Left ventricle myocardium superior (tissue), 1 donor: Measurements from ENCODE around the gene HMOX2. TPM values are rescaled to one million over a fixed set of nuclear protein-coding genes. Genes with fewer than 3 reads are reported as not detected.

ENCODE experiments used
- ATAC-seq: fragments of 200-7000 bp; cut with Tn5 transposase; one replicate; pipeline ENCODE4 v1.9.1; 2020; ENCODE audit warnings: mild to moderate bottlenecking, moderate library complexity
- DNase-seq: peaks from one replicate; pipeline ENCODE4 v3.0.0-alpha.2; 2020
- intact Hi-C: fragments of 100-400 bp; cut with micrococcal nuclease; formaldehyde crosslinking; loops from one replicate; pipeline ENCODE4 v1.11.0; 2022
- long read RNA-seq: library from polyadenylated mRNA; unstranded; transcript quantifications from one replicate; pipeline ENCODE4 v2.0.0, GENCODE V29; 2021
- total RNA-seq: library from RNA; stranded (reverse); fragmentation: NEBNext Ultra II Directional; extraction: Animal tissue kit (Norgen Biotek cat#: 25700); gene quantifications from one replicate; pipeline ENCODE4 v1.2.1, GENCODE V29; 2021
- donor health status: DM: no; HTN: yes; CAD: no; lungs with severe emphysema.

Gene HMOX2
- 121 TPM for total RNA-seq
- long read RNA-seq, transcript HMOX2-205 (7 exons, 1,797 nt), result minor isoform, 15 of 333 reads
- long read RNA-seq, transcript HMOX2-208 (6 exons, 2,147 nt), result major isoform, 280 of 333 reads
- long read RNA-seq, partial matches to known transcripts, result 11 of 333 reads
- long read RNA-seq, other reads (novel, unspliced or antisense), result 23 of 333 reads

- peak; percentile 96 for DNase-seq
- ATAC-seq, result peak; percentile 96
- intact Hi-C loops, result no loop called here
Measured at GRCh38 chr16:4475880-4476788, at the start of gene HMOX2. Gene HMOX2 (plus strand): TSS chr16:4476398. CDS start chr16:4505525, 29,127 bp downstream.

GRCh38 chr16:4426722-4427372 is 49.4 kb upstream of the HMOX2 start:
- intact Hi-C loops, result no loop called here
- no peak for DNase-seq
- no peak for ATAC-seq

DNA sequence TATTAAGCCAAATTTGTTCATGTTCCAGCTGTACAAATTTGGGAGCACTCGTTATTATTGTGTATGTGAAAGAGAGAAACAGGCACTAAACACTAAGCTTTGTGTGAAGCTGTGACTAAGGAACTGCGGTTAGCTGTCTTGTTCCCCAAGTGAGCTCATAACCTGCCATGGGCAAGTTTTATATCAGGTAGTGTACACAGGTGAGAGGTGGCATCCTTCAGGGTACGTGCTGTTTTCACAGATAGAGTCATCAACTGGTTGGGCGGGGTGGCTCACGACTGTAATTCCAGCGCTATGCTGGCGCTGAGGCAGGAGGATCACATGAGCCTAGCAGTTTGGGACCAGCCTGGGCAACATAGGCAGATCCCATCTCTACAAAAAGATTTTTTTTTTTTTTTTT is 47.7 kb upstream of the HMOX2 start:
- intact Hi-C loops, result no loop called here
- no peak for ATAC-seq
- DNase-seq, result no peak

DNA sequence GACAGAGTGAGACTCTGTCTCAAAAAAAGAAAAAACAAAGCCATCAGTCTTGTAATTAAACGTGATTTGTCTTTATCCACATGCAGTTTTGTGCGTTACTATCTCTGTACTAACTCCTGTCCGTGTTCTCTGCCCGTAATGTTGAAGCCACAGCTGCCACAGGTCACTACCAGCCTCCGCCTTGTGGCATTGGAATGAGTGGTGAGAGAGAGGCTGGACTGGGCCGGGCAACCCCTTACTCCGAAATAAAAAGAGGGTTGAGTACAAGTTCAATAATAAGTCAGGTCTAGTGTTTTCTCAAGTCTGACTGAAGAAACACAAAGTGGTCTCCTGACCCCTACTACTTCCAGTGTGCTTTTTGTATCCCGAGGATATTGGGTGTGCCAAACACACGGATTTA is 45.2 kb upstream of the HMOX2 start:
- ATAC-seq (no peak), DNase-seq (no peak)
- intact Hi-C loops, result no loop called here

GRCh38 chr16:4433228-4433627 is 43.0 kb upstream of the HMOX2 start:
- ATAC-seq (no peak), DNase-seq (no peak)
- intact Hi-C loops, result no loop called here

GRCh38 chr16:4433914-4434787 is 42.0 kb upstream of the HMOX2 start:
- DNase-seq (no peak), ATAC-seq (no peak)
- intact Hi-C loops, result no loop called here

DNA sequence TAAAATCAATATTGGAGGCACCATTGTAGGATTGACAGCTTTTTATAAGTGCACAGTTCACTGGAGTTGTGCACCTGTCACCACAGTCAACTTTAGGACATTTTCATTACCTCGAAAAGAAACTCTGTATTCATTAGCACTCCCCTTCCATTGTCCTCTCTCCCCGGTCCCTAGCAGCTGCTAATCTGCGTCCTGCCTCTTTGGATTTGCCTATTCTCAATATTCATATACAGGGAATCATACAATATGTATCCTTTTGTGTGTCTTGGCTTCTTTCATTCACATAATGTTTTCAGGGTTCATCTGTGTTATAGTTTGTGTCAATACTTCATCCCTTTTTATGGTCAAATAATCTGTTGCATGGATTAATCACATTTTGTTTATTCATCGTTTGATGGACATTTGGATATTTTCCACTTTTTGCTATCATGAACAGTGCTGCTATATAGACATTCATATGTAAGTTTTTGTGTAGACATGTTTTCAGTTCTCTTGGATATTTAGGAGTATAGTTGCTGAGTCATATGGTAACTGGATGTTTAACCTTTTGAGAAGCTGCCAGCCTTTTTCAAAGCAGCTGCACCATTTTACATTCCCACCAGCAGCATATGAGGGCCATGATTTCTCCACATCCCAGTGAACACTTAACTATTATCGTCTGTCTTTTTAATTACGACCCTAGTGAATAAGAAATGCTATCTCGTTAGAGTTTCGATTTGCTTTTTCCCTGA is 40.7 kb upstream of the HMOX2 start:
- no peak for DNase-seq
- no peak for ATAC-seq
- intact Hi-C loops, result no loop called here

DNA sequence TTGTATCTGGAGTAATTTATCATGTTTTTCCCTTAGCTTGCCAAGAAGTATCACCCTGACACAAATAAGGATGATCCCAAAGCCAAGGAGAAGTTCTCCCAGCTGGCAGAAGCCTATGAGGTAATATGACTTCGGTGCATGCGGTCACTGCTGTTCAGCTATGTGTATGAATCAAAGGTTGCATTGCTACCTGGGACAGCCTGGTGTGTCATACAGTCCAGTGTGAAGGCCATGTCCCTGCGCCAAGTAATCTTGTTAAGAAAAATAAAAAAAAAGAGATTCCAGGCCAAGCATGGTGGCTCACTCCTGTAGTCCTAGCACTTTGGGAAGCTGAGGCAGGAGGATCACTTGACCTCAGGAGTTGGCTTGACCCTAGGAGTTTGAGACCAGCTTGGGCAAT is 38.8 kb upstream of the HMOX2 start:
- DNase-seq, result no peak
- intact Hi-C loops, result no loop called here
- ATAC-seq, result no peak

GRCh38 chr16:4442371-4442770 is 33.8 kb upstream of the HMOX2 start:
- intact Hi-C loops, result no loop called here
- DNase-seq (no peak), ATAC-seq (no peak)

DNA sequence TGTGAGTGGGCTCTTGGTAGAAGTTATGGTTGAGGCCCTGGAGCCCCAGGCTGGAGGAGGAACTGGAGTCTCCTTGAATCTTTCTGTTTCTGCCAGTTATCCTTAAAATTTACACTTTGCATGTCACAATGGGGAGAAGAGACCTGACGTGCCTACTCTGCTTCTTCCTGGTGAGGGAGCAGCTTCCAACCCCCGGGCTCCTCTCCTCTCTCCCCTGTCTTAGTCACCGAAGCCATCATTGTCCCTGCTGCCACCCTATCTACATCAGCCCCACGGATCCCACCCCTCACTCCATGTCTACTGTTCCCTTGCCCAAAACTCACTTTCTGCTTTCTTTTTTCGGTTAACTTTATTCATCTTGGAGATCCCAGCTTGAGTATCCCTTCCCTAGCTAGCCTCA is 32.9 kb upstream of the HMOX2 start:
- no peak for ATAC-seq
- intact Hi-C loops, result no loop called here
- no peak for DNase-seq

DNA sequence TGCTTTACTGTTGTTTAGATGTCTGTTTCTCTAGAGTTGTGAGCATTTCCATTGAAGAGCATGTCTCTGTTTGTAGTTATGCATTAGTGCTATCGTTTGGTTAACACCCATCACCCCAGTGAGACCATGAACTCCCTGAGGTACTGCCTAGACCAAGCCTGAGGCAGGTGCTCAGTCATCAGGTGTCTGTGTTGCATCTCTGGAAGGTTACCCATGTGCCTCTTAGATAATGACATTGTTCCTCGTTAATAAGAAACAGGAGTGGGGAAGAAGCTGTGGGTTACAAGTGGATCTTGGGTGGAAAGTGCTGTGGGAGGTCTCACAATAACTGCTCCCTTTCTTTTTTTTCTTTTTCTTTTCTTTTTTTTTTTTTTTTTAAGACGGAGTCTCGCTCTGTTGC is 32.2 kb upstream of the HMOX2 start:
- no peak for DNase-seq
- intact Hi-C loops, result no loop called here
- no peak for ATAC-seq

DNA sequence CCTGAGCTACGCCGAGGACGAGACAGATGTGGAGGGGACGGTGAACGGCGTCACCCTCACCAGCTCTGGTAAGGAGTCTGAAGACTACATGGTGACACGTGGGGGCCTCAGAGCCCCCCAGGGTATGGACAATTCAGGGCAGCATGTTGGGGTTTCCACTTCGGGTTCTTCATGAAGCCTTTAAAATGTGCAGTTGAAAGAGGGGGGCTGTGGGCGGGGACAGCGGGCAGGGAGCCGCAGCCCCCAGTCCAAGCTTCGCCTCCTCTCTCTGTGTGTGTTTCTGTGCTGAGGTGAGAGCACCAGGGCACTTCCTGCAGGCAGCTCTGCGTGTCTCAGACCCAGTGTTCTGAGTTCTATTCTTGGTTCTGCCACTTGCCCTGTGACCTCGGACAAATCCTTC is 25.8 kb upstream of the HMOX2 start:
- no peak for ATAC-seq
- intact Hi-C loops, result no loop called here
- DNase-seq, result no peak

DNA sequence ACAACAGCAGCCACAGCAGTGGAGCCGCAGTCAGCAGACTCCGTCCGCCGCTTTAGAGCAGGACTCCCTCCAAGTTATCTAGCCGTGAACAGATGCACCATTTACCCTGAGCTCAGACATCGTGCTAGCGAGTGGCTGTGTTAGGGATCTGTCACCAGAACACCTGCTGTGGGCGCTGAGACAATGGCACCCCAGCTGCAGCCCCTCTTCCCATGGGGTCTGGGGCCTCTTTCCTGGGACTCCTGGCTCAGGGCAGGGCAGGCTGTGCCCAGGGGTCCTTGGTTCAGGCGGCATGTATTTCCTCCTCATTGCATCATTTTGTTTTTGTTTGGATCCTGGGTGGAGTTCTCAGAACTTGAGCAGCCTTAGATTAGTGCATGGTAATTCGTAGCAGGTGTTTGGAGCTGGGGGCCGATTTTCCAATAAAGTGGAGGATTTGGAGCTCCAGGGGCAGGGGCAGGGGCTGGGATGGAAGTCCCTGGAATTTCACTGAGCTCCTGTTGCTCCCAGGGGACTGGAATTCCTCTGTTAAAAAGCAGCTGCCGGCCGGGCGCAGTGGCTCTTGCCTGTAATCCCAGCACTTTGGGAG is 25.2 kb upstream of the HMOX2 start:
- intact Hi-C loops, result no loop called here
- DNase-seq, result no peak
- no peak for ATAC-seq

DNA sequence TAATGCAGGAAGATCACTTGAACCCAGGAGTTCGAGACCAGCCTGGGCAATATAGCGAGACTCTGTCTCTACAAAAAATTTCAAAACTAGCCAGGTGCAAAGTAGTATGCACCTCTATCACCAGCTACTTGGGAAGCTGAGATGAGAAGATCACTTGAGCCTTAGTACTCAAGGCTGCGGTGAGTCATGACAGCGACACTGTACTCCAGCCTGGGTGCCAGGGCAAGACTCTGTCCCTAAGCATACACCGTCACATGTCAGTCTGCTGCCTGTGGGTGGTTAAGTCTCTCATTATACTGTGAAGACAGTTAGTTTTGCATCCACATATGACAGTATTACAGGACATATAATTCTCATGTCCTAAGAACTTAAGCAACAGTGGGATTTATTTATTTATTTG is 23.5 kb upstream of the HMOX2 start:
- ATAC-seq (no peak), DNase-seq (no peak)

GRCh38 chr16:4454623-4455022 is 21.6 kb upstream of the HMOX2 start:
- intact Hi-C loops, result no loop called here
- no peak for ATAC-seq
- no peak for DNase-seq

More for the DNA sequence above, 23.5 kb upstream of the HMOX2 start:
- intact Hi-C loops, result no loop called here

- intact Hi-C loops, result no loop called here
- ATAC-seq (no peak), DNase-seq (no peak)
Measured at GRCh38 chr16:4455081-4455480, 21.1 kb upstream of the HMOX2 start.

DNA sequence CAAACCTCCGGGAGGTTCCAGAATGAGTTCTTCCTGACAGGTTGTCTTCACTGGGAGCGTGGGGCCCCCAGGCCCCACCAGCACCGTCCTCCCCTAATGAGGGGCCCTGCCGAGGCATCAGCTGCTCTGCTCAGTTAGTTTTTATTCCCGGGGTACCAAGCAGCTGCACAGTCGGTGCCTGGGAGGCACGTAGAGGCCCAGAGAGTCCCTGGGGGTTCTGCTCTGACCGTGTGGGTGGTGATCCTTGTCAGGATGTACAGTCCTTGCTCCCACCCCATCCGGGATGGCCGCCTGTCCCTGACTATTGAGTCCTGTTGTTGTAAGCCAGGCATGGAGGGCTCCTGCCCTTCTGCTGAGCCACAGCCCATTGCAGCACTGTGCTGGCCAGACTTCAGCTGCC is 20.2 kb upstream of the HMOX2 start:
- no peak for ATAC-seq
- DNase-seq, result no peak
- intact Hi-C loops, result no loop called here

DNA sequence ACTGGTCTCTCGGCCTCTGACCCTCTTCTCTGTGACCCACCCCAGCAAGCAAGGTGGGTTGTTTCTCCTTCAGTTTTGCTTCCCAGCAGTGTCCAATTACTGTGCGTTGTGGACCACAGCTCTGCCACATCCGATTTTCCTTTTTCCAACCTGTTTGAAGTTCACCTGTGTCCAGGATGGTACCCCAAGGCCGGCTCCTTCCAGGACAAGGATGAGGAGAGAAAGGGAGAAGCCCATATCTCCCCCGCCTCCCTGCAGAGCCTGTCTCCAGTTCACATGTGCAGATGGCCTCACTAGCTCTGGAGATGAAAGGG is 15.3 kb upstream of the HMOX2 start:
- intact Hi-C loops, result no loop called here
- ATAC-seq (no peak), DNase-seq (no peak)
